ENCODE data around the gene CIC.
A peak's percentile ranks its signal among the peaks of the same experiment; 100 is the strongest.
"Not testable (repeated sequence)": the region's sequence is repeated elsewhere in the genome, so short reads cannot be mapped to it uniquely, and the experiment has no call there.

Gene CIC

DNA sequence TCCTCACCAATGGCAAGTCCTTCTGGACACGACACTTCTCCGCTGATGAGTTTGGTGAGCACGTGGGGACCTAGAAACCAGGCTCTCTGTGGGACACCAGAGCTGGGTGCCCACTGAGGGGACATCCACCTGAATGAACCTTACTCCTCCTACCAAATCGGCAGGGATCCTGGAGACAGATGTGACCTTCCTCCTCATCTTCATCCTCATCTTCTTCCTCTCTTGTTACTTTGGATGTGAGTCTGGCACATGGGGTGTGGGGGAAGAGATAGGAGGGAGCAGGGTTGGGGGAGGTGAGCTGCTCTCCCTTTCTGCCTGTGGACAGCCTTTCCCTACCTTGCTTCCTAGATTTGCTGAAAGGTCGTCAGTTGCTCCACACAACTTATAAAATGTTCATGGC lies 46.0 kb downstream of the CIC start:
- no peak for DNase-seq

DNA sequence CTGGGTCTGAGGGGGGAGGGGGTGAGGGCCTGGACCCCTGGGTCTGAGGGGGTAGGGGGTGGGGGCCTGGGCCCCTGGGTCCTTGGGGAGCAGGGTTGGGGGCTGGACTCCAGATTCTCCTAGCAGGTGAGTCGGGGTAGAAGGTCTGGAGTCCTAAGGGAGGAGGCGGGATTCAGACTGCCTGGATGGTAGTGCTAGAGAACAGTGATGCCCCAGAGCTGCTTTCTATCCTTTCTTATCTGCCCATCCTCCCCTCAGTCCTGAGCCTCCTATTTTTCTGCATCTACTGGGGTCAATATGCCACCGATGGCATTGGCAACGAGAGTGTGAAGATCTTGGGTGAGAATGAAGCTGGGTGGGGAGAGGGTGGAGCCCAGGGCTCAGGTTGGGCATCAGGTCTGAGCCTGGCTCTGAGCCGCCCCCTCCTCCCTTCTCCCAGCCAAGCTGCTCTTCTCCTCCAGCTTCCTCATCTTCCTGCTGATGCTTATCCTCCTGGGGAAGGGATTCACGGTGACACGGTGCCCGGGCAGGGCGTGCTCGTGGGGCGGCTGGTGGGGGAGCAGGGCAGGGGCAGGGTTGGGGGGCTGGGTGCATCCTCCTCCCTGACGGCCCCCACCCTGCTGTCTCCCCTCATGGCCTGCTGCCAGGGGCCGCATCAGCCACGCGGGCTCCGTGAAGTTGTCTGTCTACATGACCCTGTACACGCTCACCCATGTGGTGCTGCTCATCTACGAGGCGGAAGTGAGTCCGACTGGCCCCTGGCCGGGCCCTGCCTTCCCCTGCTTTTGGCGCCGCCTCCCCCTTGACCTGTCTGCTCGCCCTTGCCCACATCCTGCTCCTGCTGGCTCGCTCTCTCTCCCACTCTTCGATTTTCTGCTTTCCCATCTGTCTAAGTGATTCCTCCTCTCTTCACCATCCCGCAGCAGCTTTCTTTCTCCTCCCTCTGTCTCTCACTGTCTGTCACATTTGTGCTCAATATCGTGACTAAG lies 47.5 kb downstream of the CIC start:
- DNase-seq: no peak

DNA sequence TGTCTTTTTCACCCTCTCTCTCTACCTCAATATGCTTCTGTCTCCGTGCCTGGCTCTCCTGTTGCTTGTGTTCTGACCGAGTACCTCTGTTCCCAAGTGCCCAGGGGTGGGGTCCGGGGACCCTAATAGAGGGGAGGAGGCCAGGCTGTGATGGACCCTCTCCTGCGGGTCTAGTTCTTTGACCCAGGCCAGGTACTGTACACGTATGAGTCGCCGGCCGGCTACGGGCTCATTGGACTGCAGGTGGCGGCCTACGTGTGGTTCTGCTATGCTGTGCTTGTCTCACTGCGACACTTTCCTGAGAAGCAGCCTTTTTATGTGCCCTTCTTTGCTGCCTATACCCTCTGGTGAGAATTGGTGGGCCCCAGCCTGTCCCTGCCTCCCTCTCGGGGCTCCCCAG lies 48.5 kb downstream of the CIC start:
- no peak for DNase-seq

DNA sequence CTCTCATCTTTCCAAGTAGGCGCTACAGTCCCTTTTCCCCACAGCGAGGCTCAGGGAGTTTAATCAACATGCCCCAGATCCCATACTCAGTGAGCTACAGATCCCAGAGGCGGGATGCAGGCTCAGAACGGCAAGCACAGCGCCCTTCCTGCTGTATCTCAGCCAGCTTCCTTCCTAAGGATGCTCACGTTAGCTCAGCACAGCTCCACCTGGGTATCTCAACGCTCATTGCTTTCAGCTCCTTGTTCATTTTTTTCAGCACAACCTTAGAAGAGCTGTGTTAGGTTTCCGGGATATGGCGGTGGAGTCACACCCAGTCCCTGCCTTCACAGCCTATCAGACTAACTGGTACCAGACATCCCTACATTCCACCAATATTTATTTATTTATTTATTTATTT lies 53.3 kb downstream of the CIC start:
- DNase-seq: no peak

DNA sequence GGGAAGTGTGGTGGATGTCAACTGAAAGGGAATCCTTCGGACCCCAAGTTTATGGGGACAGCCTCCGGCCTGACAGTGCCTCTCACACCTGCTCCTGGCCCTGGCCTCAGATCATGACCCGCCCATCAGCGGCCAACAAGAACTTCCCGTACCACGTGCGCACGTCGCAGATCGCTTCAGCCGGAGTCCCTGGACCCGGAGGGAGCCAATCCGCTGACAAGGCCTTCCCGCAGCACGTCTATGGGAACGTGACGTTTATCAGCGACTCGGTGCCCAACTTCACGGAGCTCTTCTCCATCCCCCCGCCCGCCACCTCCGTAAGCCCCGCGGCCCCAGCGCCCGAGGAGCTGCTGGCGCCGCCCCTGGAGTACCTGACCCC lies 54.4 kb downstream of the CIC start:
- DNase-seq: no peak

DNA sequence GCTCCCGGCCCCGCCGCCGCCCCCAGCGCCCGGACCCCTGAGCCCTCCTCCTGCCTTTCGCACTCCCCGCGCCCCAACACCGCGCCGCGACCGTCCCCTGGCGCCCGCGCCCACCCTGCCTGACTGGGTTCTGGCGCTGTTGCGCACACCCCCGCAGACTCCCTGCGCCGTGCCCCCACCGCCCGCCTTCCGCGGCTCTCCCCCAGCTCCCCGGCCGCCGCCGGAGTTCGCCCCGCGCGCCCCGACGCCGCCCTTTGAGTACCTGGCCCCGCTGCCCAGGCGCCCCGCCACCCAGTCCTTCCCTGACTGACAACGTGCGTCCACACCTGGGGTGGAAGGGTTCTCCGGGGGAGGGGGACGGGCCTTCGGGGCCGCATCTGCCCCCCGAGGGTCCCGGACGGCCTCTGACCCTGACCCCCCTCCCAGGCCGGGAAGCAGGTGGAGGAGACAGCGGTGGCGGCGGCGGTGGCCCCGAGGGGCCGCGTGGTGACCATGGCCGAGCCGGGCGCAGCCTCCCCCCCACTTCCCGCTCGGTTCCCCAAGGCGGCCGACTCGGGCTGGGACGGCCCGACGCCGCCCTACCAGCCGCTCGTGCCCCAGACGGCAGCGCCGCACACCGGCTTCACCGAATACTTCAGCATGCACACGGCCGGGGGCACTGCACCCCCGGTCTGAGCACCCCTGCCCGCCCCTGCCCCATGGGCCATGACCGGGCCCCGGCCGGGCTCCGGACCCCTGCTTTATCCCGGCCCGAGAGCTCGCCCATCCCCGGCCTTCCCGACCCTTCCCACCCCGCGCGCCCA lies 55.0 kb downstream of the CIC start:
- DNase-seq: no peak

DNA sequence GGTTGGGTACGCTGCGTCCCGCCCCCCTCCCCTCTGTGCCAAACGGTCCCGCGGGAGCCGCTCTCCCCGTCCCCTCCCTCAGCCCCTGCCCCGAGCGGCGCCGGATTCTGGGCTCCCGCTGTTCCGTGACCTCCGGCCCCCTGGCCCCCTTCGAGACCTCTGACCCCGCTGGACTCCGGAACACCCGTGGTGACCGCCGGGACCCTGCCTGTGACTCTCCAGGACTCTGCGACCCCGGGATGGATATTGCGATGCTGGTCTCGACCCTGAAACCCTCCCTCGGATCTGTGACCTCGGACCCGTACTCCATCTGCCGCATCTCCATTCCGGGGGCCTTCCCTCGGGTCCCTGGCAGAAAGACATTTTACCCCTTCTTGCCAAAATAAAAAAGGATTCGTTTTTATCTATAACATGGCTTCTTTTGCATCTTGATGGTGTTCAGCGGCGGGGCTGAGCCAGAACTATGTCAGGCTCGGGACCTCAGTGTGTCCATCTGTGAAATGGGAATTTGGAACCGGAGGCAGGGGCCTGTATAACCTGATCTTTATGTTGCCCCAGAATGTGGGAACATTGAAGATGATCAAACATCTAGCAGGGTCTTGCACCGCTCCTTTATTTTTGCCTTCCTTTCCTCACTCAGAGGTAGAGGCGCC lies 55.7 kb downstream of the CIC start:
- no peak for DNase-seq

DNA sequence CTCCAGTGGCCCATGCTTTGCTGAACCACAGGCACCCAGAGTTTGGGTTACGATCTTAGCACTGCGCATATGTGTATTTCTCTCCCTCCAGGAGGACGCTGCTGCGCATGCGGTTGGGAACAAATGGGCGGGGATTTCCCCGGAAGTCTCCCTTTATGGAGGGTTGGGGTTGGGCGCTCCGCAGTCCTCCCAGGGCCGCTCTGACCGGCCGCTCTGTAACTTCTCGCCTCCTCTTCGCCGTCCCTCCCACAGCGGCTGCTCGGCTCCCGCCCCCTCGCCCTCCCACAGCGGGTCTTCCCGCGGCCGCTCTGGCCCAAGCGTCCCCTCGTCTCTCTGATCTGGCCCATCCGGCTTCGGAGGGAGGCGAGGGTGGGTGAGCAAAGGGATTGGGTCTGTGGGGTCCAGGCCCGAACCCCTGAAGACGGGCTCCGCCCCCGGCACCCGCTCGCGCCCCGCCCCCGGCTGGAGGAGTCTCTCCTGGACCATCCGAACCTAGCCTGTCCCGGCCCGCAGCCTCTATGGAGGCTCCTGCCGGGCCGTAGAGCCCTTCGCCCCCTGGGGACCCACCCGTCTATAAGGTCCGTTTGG lies 56.4 kb downstream of the CIC start, which contains the start of gene MEGF8:
TSS of gene MEGF8 (plus strand) at position 328 of the 588 bp plus-strand sequence. CDS start 609 bp downstream, outside the sequence.
- DNase-seq: peak; percentile 99

DNA sequence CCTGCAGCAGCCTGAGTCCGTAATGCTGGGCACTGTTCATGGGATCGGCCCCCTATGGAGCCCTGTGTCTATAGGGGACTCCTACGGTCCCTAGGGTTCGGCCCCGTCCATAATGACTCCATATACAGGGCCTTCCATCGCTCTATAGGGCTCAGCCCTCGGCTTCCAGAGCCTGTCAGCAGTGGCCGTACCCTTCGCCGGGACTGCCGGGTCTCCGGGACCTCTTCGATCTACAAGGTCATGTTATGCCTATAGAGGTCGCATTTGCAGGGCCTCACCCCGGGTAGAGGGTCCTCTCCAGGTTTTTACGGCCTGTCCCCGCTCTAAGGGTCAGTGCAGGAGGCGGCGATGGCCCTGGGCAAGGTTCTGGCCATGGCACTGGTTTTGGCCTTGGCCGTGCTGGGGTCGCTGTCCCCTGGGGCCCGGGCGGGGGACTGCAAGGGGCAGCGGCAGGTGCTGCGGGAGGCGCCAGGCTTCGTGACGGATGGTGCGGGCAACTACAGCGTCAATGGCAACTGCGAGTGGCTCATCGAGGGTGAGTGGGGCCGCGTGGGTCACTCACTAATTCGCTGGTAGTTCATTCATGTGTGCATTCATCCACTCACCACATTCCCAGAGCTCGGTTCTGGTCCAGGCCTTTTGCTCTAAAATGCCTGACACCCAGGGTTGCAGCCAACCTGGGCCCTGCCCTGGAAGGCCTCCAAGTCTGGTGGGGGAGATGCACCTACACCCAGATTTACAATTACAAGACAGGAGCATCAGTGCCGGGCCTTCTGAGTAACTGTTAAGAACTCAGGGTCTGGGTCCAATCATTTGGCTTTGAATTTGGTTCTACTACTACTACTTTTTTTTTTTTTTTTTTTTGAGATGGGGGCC lies 57.1 kb downstream of the CIC start:
- no peak for DNase-seq

DNA sequence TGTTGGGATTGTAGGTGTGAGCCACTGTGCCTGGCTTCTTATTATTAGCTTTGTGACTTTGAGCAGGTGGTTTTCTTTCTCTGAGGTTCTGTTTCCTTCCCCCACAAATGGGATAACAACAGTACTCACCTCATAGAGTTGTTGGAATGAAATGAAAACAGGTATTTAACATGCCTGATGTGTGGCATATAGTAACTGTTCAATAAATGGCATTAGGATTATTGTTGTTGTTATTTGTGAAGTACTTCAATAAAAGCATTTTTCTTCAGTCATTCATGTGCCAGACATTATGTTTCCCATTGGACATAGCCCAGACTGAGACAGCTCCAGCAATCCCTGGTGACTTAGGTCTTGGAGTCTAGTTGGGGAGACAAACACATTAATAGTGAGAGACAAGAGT lies 57.9 kb downstream of the CIC start:
- DNase-seq: no peak

DNA sequence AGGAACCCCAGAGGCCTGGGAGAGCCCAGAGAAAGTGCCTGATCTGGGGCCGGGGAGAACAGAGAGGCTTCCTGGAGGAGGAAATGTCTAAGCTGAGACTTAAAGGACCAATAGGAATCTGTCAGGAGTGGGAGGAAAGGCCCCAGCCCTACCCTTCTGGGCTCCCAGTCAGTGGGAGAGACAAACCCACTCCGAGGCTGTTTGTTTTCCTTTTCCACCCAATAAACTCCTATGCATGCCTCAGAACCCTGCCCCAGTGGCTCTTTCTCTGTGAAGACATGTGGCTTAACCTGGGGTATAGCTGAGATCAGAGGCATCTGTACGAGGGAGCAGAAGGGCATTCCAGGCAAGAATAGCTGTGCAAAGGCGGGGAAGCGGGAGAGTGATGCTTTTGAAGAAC lies 58.3 kb downstream of the CIC start:
- no peak for DNase-seq

DNA sequence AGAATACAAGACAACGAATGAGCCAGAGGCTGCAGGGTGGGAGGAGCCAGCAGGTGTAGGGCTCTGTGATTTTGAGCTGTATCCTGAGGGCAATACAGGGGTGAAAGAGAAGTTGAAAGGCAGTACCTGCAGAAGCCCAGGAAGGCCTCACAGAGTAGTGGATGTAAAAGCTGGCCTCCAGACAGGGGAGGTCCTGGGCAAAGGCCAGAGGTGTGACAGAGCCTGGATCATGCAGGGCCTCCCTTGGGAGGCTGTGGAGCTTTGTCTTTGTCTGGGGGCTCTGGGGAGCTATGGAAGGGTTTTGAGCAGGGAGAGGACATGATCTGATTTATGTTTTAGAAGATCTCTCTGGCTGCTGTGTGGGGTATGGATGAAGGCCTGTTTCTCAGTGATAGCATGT lies 59.1 kb downstream of the CIC start:
- DNase-seq: no peak

DNA sequence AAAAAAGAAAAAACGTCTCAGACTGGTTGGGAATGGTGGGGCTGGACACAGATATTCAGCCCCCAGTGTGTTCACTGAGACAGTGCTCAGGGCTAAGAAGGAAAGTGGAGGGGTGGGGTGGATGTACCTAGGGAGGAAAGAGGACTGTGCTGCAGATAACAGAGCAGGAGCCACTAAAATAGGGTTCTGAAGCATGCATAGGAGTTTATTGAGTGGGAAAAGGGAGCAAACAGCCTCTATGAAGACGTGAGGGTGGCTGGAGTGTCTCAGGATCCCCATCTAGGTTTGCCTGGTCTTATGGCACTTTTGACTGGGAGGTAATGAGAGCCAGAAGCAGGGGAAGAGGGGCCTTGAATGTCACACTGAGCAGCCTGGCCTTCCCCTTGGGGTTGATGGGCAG lies 59.8 kb downstream of the CIC start:
- no peak for DNase-seq

DNA sequence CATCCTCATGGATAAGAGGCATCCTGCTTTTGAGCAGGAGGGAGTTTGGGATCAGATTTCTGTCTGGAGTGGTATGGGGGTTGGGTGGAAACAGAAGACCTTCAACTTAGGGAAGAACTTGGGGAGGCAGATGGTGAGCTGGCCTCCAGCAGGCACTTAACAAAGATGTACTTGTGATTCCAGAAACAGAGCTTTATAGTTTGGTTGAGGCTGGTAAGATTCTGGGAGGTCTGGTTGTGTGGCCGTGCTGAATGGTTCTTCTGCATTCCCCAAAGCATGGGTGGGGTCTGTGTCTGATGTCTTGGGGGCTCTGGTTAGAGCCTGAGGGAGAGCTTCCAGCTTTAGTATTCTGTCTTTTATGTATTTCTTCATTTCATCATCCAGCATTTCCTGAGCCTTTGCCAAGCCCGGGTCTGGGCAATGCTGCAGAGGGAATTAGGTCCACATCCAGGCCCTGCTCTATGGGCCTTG lies 61.2 kb downstream of the CIC start:
- DNase-seq: no peak

DNA sequence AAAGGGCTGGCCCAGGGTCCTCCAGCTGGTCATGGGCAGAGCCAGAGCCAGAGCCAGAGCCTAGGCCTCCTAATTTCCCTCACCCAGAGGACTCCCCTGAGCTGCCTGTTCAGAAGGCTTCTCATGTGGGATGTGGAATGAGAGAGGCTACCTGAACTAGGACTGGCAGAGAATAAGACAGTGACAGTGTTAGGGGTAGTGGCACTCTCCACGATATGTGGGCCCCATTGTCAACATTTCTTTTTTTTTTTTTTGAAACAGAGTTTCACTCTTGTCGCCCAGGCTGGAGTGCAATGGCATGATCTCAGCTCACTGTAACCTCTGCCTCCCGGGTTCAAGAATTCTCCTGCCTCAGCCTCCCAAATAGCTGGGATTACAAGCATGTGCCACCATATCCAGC lies 62.3 kb downstream of the CIC start:
- not testable (repeated sequence) for DNase-seq

DNA sequence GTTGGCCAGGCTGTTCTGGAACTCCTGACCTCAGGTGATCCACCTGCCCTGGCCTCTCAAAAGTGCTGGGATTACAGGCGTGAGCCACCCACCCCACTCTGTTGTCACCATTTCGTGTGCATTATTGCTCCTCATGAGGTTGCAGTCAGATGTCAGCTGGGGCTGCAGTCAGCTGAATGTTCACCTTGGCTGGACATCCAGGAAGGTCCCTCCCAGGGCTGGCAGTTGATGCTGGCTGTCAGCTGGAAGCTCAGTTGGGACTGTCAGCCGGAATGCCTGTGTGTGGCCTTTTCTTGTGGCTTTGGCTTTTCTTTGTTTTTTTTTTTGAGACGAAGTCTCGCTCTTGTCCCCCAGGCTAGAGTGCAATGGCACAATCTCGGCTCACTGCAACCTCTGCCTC lies 63.0 kb downstream of the CIC start:
- DNase-seq: no peak

DNA sequence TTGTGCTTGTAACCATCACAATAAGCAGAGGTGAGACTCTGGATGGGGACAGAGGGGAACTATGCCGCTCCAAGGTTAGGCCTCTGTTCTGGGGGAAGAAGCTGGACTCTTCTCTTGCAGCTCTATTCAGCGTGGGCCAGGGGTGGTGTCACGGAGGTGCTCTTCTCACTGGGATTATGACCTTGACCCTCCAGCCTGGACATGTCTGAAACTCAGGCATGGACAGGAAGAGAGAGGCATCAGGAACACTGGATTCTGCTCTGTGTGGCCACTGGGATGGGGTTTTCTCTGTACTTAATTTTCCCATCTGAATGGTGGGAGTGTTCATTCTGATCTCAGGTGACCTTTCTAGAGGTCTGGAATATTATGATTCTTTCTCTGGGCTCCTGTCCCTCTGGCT lies 64.0 kb downstream of the CIC start:
- DNase-seq: no peak

DNA sequence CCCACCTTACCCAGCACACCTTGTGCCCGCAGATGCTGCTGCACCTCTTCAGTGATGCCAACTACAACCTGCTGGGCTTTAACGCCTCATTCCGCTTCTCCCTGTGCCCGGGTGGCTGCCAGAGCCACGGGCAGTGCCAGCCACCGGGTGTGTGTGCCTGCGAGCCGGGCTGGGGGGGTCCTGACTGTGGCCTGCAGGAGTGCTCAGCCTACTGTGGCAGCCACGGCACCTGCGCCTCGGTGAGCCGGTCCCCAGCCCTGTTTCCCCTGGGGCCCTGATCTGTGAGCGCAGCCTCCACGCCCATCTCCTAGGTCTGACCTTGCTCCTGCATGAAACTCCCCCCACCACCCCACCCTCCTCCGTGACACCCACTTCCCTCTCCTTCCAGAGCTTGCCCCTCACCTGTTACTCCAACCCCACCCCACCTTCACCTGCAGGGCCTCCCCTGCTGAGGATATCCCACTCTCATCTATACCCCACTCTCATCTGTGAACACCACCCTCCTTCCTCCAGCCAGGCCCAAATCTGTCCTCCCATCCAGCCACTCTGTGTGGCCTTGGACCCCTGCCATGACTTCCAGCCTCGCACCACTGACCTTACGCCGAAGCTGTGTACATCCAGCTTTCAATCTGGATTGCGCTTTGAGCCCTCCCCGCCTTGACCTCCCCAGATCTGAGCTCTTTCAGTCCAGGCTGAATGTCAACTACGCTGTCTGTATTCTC lies 65.1 kb downstream of the CIC start:
- no peak for DNase-seq

DNA sequence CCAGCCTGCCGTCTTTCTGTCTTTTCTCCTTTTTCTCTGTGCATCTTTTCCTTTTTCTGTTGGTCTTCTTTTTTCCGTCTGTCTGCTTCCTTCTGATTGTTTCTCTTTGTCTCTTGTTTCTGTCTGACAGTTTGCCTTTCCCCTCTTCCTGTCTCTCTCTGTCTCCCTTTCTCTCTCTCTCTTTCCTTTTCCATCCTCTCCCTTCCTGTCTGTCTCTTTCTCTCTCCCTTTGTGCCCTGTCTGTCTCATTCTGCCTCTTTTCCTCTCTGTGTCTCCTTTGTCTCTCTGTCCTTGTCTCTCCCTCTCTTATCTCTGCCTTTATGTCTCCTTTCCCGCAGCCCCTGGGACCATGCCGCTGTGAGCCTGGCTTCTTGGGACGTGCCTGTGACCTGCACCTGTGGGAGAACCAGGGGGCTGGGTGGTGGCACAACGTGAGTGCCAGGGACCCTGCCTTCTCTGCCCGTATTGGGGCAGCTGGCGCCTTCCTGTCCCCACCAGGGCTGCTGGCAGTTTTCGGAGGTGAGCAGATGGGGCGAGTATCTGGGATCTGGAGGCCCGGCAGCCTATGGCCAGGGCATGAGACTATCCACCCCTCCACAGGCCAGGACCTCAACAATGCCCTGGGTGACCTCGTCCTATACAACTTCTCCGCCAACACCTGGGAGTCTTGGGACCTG lies 65.8 kb downstream of the CIC start:
- no peak for DNase-seq

DNA sequence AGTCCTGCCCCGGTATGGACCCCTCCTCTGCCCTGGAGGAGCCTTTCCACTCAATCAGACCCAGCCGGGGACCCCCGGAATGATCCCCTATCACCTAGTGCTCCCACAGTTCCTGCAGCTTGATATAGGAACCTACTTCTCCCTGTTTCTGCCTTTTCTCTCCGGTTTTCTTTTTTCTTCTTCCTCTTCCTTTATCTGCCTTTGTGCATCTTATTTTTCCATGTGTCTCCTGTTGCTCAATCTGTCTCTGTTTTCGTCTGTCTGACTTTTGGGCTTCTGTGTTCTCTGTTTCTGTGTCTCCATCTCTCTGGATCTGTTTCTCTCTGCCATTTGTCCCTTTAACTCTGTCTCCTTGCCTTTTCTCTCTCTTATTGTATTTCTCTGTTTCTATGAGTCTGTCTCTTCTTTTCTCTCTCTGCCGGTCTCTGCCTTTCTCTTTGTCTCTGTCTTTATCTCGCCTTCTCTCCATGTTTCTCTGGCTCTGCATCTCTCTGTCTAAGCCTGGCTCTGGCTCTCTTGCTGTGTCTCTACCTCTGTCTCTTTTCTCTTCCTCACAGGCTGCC lies 66.4 kb downstream of the CIC start:
- DNase-seq: no peak
